Measurements from ENCODE around the gene HERC4.
"Not testable (repeated sequence)": the region's sequence is repeated elsewhere in the genome, so short reads cannot be mapped to it uniquely, and the experiment has no call there.

HERC4 gene

GRCh38 chr10:68090586-68090985, 15.5 kb upstream of the HERC4 start:
- in situ Hi-C loops (cut with MboI; ENCODE audit: low sequenced_read_pairs): no loop called here

GRCh38 chr10:68088740-68089139, 13.7 kb upstream of the HERC4 start:
- in situ Hi-C loops (cut with MboI; ENCODE audit: low sequenced_read_pairs): no loop called here

GRCh38 chr10:68087685-68088401, 12.8 kb upstream of the HERC4 start:
- in situ Hi-C loops (cut with MboI; ENCODE audit: low sequenced_read_pairs): no loop called here

- in situ Hi-C loops (cut with MboI; ENCODE audit: low sequenced_read_pairs): no loop called here
Measured at GRCh38 chr10:68086910-68087684, 12.0 kb upstream of the HERC4 start.

GRCh38 chr10:68086011-68086410, 10.9 kb upstream of the HERC4 start:
- in situ Hi-C loops (cut with MboI; ENCODE audit: low sequenced_read_pairs): no loop called here

GRCh38 chr10:68084469-68084868, 9.4 kb upstream of the HERC4 start:
- in situ Hi-C loops (cut with MboI; ENCODE audit: low sequenced_read_pairs): no loop called here

- in situ Hi-C loops (cut with MboI; ENCODE audit: low sequenced_read_pairs): no loop called here
Measured at GRCh38 chr10:68083953-68084352, 8.9 kb upstream of the HERC4 start.

- in situ Hi-C loops (cut with MboI; ENCODE audit: low sequenced_read_pairs): no loop called here
Measured at GRCh38 chr10:68082872-68083271, 7.8 kb upstream of the HERC4 start.

- in situ Hi-C loops (cut with MboI; ENCODE audit: low sequenced_read_pairs): no loop called here
Measured at GRCh38 chr10:68081916-68082315, 6.8 kb upstream of the HERC4 start.

GRCh38 chr10:68080853-68081431, 5.9 kb upstream of the HERC4 start:
- in situ Hi-C loops (cut with MboI; ENCODE audit: low sequenced_read_pairs): no loop called here

GRCh38 chr10:68079434-68079833, 4.4 kb upstream of the HERC4 start:
- in situ Hi-C loops (cut with MboI; ENCODE audit: low sequenced_read_pairs): no loop called here

GRCh38 chr10:68077026-68077425, 1.9 kb upstream of the HERC4 start:
- in situ Hi-C loops (cut with MboI; ENCODE audit: low sequenced_read_pairs): no loop called here

- in situ Hi-C loops (cut with MboI; ENCODE audit: low sequenced_read_pairs): not testable (repeated sequence)
Measured at GRCh38 chr10:68076081-68076480, 998 bp upstream of the HERC4 start.

- in situ Hi-C loops (cut with MboI; ENCODE audit: low sequenced_read_pairs): no loop called here
Measured at GRCh38 chr10:68075550-68076004, 494 bp upstream of the HERC4 start.

- in situ Hi-C loops (cut with MboI; ENCODE audit: low sequenced_read_pairs): no loop called here
Measured at GRCh38 chr10:68074031-68074774, 880 bp downstream of the HERC4 start.

GRCh38 chr10:68073631-68074030, 1.5 kb downstream of the HERC4 start:
- in situ Hi-C loops (cut with MboI; ENCODE audit: low sequenced_read_pairs): no loop called here

- in situ Hi-C loops (cut with MboI; ENCODE audit: low sequenced_read_pairs): no loop called here
Measured at GRCh38 chr10:68067508-68067907, 7.6 kb downstream of the HERC4 start.

- in situ Hi-C loops (cut with MboI; ENCODE audit: low sequenced_read_pairs): no loop called here
Measured at GRCh38 chr10:68067029-68067428, 8.1 kb downstream of the HERC4 start.

- in situ Hi-C loops (cut with MboI; ENCODE audit: low sequenced_read_pairs): no loop called here
Measured at GRCh38 chr10:68053553-68053952, 21.5 kb downstream of the HERC4 start.

- in situ Hi-C loops (cut with MboI; ENCODE audit: low sequenced_read_pairs): no loop called here
Measured at GRCh38 chr10:68052463-68052862, 22.6 kb downstream of the HERC4 start.

Data from hTERT RPE-1 (cell line).